ENCODE measurements around the gene RCAN2.

- TF ChIP-seq REST (IDR thresholded peaks at IDR 0.05; ENCODE audit: unreplicated experiment) (no peak), CTCF (conservative IDR thresholded peaks at IDR 0.05; ENCODE audit: low read depth in 2 of 2) (no peak), EZH2phosphoT487 (IDR thresholded peaks at IDR 0.05; ENCODE audit: unreplicated experiment) (no peak), POLR2AphosphoS5 (IDR thresholded peaks at IDR 0.05; ENCODE audit: low read depth) (no peak), JUNB (IDR thresholded peaks at IDR 0.05; ENCODE audit: unreplicated experiment) (no peak)
These were observed 274.4 kb downstream of the RCAN2 start for GRCh38 chr6:46216879-46217278.
